ENCODE results near the gene CDH26.

DNA sequence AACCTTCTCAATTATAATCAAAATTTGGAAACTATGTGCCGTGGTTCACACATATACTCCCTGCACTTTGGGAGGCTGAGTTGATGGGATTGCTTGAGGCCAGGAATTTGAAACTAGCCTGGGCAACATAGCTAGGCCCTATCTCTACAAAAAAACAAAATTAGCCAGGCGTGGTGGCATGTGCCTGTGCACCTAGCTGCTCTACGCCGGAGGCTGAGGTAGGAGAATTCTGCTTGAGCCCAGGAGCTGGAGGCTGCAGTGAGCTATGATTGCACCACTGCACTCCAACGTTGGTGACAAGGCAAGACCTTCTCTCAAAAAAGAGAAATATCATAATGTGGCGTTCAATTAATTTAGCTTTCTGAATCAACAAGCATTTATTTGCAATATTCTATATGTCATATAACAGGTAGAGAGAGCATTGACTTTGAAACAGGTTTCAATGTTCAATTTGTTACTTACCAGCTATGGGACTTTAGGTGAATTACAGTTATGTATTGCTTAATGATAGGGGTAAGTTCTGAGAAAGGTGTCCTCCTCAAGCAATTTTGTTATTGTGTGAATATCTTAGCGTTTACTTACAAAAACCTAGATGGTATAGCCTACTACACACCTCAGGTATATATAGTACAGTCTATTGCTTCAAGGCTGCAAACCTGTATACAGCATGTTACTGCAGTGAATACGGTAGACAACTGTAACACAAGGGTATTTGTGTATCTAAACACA lies 22.6 kb upstream of the CDH26 start:
- TF ChIP-seq CTCF (IDR thresholded peaks at IDR 0.05), result no peak
- no peak for TF ChIP-seq POLR2A (IDR thresholded peaks at IDR 0.05)
